Prostate gland (tissue), 2 donors: Measurements from ENCODE around the gene SYCP1.

Source experiments
- POLR2AphosphoS5 ChIP-seq: sonication (generic); formaldehyde crosslinking; IDR thresholded peaks from one replicate; pipeline ENCODE4 v1.6.1; 2017; ENCODE audit warnings: antibody characterized with exemption
- TF ChIP-seq, protein P1 (sequence below), 4 experiments: fragments of 200-600 bp in 2 of 4; fragments of 450-650 bp in 2 of 4; sonication (generic) in 2 of 4; IDR thresholded peaks; 1 replicate in 3 of 4; 2 replicates in 1 of 4; pipeline ENCODE4 v1.5.1; 2016 to 2019; ENCODE audit warnings: antibody characterized with exemption in 4 of 4, mild to moderate bottlenecking in 2 of 4, moderate library complexity in 2 of 4

DNA sequence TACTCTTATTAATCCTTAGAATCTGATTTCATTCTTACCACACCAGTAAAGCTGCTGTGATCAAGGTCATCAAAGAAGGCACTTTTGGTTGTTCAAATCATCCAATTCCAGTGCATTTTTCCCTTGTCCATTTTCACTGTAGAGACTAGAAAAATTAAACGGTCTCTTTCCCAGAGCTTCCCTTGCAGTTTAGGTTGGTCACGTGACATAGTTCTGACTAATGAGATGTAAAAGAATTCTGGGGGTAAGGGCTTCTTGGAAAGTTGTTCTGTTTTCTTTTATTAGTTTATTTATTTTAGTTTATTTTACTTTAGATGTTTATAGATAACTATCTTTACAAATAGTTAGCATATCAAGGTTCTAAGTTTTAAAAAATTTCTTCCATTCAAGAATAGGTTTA lies 34.3 kb upstream of the SYCP1 start:
- TF ChIP-seq, protein P1, sequence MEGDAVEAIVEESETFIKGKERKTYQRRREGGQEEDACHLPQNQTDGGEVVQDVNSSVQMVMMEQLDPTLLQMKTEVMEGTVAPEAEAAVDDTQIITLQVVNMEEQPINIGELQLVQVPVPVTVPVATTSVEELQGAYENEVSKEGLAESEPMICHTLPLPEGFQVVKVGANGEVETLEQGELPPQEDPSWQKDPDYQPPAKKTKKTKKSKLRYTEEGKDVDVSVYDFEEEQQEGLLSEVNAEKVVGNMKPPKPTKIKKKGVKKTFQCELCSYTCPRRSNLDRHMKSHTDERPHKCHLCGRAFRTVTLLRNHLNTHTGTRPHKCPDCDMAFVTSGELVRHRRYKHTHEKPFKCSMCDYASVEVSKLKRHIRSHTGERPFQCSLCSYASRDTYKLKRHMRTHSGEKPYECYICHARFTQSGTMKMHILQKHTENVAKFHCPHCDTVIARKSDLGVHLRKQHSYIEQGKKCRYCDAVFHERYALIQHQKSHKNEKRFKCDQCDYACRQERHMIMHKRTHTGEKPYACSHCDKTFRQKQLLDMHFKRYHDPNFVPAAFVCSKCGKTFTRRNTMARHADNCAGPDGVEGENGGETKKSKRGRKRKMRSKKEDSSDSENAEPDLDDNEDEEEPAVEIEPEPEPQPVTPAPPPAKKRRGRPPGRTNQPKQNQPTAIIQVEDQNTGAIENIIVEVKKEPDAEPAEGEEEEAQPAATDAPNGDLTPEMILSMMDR (IDR thresholded peaks at IDR 0.05), result no peak
- TF ChIP-seq POLR2AphosphoS5, result no peak
